Liver (tissue), 9 donors: Measurements from ENCODE around the gene SORCS2. TPM values are rescaled to one million over a fixed set of nuclear protein-coding genes. Genes with fewer than 3 reads are reported as not detected.

Source experiments
- DNase-seq: peaks from one replicate; pipeline ENCODE4 v3.0.0-alpha.2; 2017; ENCODE audit warnings: low spot score
- H3K27ac ChIP-seq, 2 donors: one replicate each; pipeline ENCODE4 v1.7.0; 2013; ENCODE audit warnings: inconsistent platforms in 2 of 2, low read length in 2 of 2, control low read depth in 1 of 2, low read depth in 1 of 2, mild to moderate bottlenecking in 1 of 2
- H3K27me3 ChIP-seq, 4 donors: one replicate each; pipeline versions ENCODE4 v1.6.1 to v1.7.0; 2013; ENCODE audit warnings: low read length in 3 of 4, inconsistent platforms in 1 of 4, mild to moderate bottlenecking in 1 of 4, moderate library complexity in 1 of 4; ENCODE audit not compliant: control insufficient read depth in 4 of 4, insufficient read depth in 4 of 4
- H3K36me3 ChIP-seq, 4 donors: one replicate each; pipeline versions ENCODE4 v1.6.1 to v1.7.0; 2013; ENCODE audit warnings: low read length in 3 of 4, mild to moderate bottlenecking in 3 of 4, low read depth in 1 of 4, moderate library complexity in 1 of 4; ENCODE audit not compliant: control insufficient read depth in 4 of 4, insufficient read depth in 3 of 4
- H3K4me1 ChIP-seq, 4 donors: one replicate each; pipeline versions ENCODE4 v1.6.1 to v1.7.0; 2013; ENCODE audit warnings: low read length in 3 of 4, mild to moderate bottlenecking in 3 of 4, moderate library complexity in 1 of 4; ENCODE audit not compliant: control insufficient read depth in 4 of 4, insufficient read depth in 4 of 4
- H3K4me3 ChIP-seq, 3 donors: one replicate each; pipeline versions ENCODE4 v1.6.1 to v1.7.0; 2013; ENCODE audit warnings: low read length in 3 of 3, control low read depth in 1 of 3, low read depth in 1 of 3, mild to moderate bottlenecking in 1 of 3
- H3K9ac ChIP-seq, 2 donors: one replicate each; pipeline ENCODE4 v1.7.0; 2013; ENCODE audit warnings: low read length in 2 of 2, mild to moderate bottlenecking in 2 of 2, moderate library complexity in 2 of 2, control low read depth in 1 of 2, low read depth in 1 of 2
- H3K9me3 ChIP-seq, 4 donors: one replicate each; pipeline versions ENCODE4 v1.6.1 to v1.7.0; 2013; ENCODE audit warnings: low read length in 3 of 4; ENCODE audit not compliant: control insufficient read depth in 4 of 4
- ATF3 ChIP-seq: IDR thresholded peaks from 2 replicates; pipeline ENCODE4 v1.6.1; 2016; ENCODE audit warnings: antibody characterized with exemption
- EGR1 ChIP-seq, 2 donors: IDR thresholded peaks; 2 replicates each; pipeline ENCODE4 v1.6.1; 2016 to 2018; ENCODE audit warnings: antibody characterized with exemption in 2 of 2, low read depth in 2 of 2
- FOXA1 ChIP-seq: IDR thresholded peaks from 2 replicates; pipeline ENCODE4 v1.6.1; 2016; ENCODE audit warnings: antibody characterized with exemption
- FOXA2 ChIP-seq: IDR thresholded peaks from 2 replicates; pipeline ENCODE4 v1.6.1; 2016; ENCODE audit warnings: antibody characterized with exemption
- GABPA ChIP-seq, 2 donors: IDR thresholded peaks in 1 of 2; conservative IDR thresholded peaks in 1 of 2; 2 replicates each; pipeline ENCODE4 v1.6.1; 2016; ENCODE audit warnings: antibody characterized with exemption in 2 of 2, mild to moderate bottlenecking in 1 of 2, moderate library complexity in 1 of 2
- HNF4A ChIP-seq, 2 donors: conservative IDR thresholded peaks; 2 replicates each; pipeline ENCODE4 v1.6.1; 2016; ENCODE audit warnings: antibody characterized with exemption in 2 of 2, mild to moderate bottlenecking in 2 of 2
- HNF4G ChIP-seq: IDR thresholded peaks from 2 replicates; pipeline ENCODE4 v1.6.1; 2016; ENCODE audit warnings: antibody characterized with exemption
- JUND ChIP-seq, 2 donors: IDR thresholded peaks; 2 replicates each; pipeline ENCODE4 v1.6.1; 2016; ENCODE audit warnings: antibody characterized with exemption in 2 of 2
- NR2F2 ChIP-seq: IDR thresholded peaks from 2 replicates; pipeline ENCODE4 v1.6.1; 2016; ENCODE audit warnings: antibody characterized with exemption
- RAD21 ChIP-seq, 2 donors: IDR thresholded peaks; 2 replicates each; pipeline ENCODE4 v1.6.1; 2016; ENCODE audit warnings: antibody characterized with exemption in 2 of 2, mild to moderate bottlenecking in 2 of 2
- RXRA ChIP-seq, 2 donors: IDR thresholded peaks; 2 replicates each; pipeline ENCODE4 v1.6.1; 2017 to 2018; ENCODE audit warnings: antibody characterized with exemption in 2 of 2, mild to moderate bottlenecking in 1 of 2
- SP1 ChIP-seq: IDR thresholded peaks from 2 replicates; pipeline ENCODE4 v1.6.1; 2018; ENCODE audit warnings: antibody characterized with exemption, mild to moderate bottlenecking
- TAF1 ChIP-seq: conservative IDR thresholded peaks from 2 replicates; pipeline ENCODE4 v1.6.1; 2016; ENCODE audit warnings: antibody characterized with exemption, mild to moderate bottlenecking
- YY1 ChIP-seq: IDR thresholded peaks from 2 replicates; pipeline ENCODE4 v1.6.1; 2016; ENCODE audit warnings: antibody characterized with exemption, mild to moderate bottlenecking
- WGBS: extraction: QIAGEN DNeasy Blood & Tissue Kit; methylation state at CpG from one replicate; pipeline ENCODE4 v1.1.7; 2013; 5-methylcytosine and 5-hydroxymethylcytosine counted together
- polyA plus RNA-seq, 2 donors: library from polyadenylated mRNA; stranded (reverse) in 1 of 2; unstranded in 1 of 2; fragments of 200-250 nt in 1 of 2; fragments of >200 nt in 1 of 2; fragmentation: Nextera tagmentation in 1 of 2; extraction: Ambion mirVana in 1 of 2; gene quantifications; one replicate each; pipeline versions ENCODE4 v1.2.1 to v1.2.3, GENCODE V29; 2013 to 2015
- total RNA-seq, 2 donors: library from RNA; depleted of rRNA; stranded (reverse); fragments of >200 nt; gene quantifications; one replicate each; pipeline ENCODE4 v1.2.3, GENCODE V29; 2014
- TF ChIP-seq, protein P1 (sequence below): IDR thresholded peaks from 2 replicates; pipeline ENCODE4 v1.6.1; 2016; ENCODE audit warnings: antibody characterized with exemption, mild to moderate bottlenecking
- TF ChIP-seq, protein P2 (sequence below): IDR thresholded peaks from 2 replicates; pipeline ENCODE4 v1.6.1; 2016; ENCODE audit warnings: antibody characterized with exemption
- TF ChIP-seq, protein P3 (sequence below): IDR thresholded peaks from 2 replicates; pipeline ENCODE4 v1.6.1; 2016; ENCODE audit warnings: antibody characterized with exemption
- TF ChIP-seq, protein P4 (sequence below): fragments of 150-350 bp; IDR thresholded peaks from 2 replicates; pipeline ENCODE4 v1.5.1; 2017; ENCODE audit warnings: improper control_type of control experiment, low read depth, low read length; ENCODE audit not compliant: missing input control
- donor health status: healthy.
- donor health status: healthy.
- donor health status: healthy.
- donor health status: healthy.
- donor health status: healthy.

The SORCS2 gene
- total and polyA plus RNA-seq, 4 donors = 0.10 to 1.4 (median 0.92) TPM

DNA sequence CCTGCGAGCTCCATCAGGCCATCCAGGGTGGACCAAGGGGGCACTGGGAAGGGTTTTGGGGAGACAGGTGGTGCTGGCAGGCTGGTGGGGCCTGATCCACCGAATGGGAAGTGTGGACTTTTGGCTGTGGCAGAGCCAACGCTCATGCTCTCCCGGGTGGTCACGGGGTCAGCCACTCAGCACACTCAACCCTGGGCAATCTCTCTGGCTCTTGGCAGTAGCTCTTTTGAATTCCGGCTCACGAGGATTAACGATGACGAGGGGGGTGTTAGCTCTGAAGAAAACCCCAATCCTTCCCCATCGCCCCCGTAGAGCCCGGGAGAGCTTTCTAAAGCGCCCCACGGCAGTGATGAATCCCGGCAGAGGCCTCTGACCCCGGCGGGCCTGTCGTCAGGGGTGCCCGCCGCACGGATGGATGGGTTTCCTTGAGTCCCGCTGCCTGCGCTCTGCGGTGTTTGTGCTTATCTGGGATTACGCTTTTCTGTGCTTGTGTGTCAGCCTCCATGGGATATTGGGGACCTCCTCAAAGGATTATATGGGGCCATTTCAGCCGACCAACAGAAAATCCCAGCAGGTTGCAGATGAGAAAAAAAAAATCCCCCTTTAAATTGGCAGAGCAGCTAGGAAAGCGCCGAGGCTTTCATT is 399.2 kb downstream of the SORCS2 start:
- Histone ChIP-seq H3K4me3 (no peak overlapping the region), H3K27ac (no peak overlapping the region), H3K4me1 (no peaks in the 10 kb centered on the region), H3K9me3 (no peaks in the 10 kb centered on the region), H3K36me3 (no peaks in the 10 kb centered on the region), H3K27me3 (peaks cover 0 to 2% (median 0%) of the 10 kb centered on the region in 4 donors), H3K9ac (no peak overlapping the region)
- no peak for DNase-seq
- WGBS = 93% methylated on average over 28 of the region's 28 CpGs
- no peak for TF ChIP-seq GABPA (IDR thresholded peaks at IDR 0.05 in 1 of 2, conservative IDR thresholded peaks at IDR 0.05 in 1 of 2)
- TF ChIP-seq, protein P1, sequence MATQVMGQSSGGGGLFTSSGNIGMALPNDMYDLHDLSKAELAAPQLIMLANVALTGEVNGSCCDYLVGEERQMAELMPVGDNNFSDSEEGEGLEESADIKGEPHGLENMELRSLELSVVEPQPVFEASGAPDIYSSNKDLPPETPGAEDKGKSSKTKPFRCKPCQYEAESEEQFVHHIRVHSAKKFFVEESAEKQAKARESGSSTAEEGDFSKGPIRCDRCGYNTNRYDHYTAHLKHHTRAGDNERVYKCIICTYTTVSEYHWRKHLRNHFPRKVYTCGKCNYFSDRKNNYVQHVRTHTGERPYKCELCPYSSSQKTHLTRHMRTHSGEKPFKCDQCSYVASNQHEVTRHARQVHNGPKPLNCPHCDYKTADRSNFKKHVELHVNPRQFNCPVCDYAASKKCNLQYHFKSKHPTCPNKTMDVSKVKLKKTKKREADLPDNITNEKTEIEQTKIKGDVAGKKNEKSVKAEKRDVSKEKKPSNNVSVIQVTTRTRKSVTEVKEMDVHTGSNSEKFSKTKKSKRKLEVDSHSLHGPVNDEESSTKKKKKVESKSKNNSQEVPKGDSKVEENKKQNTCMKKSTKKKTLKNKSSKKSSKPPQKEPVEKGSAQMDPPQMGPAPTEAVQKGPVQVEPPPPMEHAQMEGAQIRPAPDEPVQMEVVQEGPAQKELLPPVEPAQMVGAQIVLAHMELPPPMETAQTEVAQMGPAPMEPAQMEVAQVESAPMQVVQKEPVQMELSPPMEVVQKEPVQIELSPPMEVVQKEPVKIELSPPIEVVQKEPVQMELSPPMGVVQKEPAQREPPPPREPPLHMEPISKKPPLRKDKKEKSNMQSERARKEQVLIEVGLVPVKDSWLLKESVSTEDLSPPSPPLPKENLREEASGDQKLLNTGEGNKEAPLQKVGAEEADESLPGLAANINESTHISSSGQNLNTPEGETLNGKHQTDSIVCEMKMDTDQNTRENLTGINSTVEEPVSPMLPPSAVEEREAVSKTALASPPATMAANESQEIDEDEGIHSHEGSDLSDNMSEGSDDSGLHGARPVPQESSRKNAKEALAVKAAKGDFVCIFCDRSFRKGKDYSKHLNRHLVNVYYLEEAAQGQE = no peak
- TF ChIP-seq, protein P2, sequence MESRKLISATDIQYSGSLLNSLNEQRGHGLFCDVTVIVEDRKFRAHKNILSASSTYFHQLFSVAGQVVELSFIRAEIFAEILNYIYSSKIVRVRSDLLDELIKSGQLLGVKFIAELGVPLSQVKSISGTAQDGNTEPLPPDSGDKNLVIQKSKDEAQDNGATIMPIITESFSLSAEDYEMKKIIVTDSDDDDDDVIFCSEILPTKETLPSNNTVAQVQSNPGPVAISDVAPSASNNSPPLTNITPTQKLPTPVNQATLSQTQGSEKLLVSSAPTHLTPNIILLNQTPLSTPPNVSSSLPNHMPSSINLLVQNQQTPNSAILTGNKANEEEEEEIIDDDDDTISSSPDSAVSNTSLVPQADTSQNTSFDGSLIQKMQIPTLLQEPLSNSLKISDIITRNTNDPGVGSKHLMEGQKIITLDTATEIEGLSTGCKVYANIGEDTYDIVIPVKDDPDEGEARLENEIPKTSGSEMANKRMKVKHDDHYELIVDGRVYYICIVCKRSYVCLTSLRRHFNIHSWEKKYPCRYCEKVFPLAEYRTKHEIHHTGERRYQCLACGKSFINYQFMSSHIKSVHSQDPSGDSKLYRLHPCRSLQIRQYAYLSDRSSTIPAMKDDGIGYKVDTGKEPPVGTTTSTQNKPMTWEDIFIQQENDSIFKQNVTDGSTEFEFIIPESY = no peak
- TF ChIP-seq TAF1 = no peak
- no peak for TF ChIP-seq FOXA1
- no peak for TF ChIP-seq YY1
- TF ChIP-seq FOXA2 = no peak
- TF ChIP-seq HNF4A (conservative IDR thresholded peaks at IDR 0.05) = no peak
- TF ChIP-seq RAD21 (IDR thresholded peaks at IDR 0.05) = no peak
- TF ChIP-seq HNF4G = no peak
- TF ChIP-seq, protein P3, sequence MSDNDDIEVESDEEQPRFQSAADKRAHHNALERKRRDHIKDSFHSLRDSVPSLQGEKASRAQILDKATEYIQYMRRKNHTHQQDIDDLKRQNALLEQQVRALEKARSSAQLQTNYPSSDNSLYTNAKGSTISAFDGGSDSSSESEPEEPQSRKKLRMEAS = no peak
- TF ChIP-seq SP1 = no peak
- no peak for TF ChIP-seq RXRA (IDR thresholded peaks at IDR 0.05)
- no peak for TF ChIP-seq NR2F2
- TF ChIP-seq, protein P4, sequence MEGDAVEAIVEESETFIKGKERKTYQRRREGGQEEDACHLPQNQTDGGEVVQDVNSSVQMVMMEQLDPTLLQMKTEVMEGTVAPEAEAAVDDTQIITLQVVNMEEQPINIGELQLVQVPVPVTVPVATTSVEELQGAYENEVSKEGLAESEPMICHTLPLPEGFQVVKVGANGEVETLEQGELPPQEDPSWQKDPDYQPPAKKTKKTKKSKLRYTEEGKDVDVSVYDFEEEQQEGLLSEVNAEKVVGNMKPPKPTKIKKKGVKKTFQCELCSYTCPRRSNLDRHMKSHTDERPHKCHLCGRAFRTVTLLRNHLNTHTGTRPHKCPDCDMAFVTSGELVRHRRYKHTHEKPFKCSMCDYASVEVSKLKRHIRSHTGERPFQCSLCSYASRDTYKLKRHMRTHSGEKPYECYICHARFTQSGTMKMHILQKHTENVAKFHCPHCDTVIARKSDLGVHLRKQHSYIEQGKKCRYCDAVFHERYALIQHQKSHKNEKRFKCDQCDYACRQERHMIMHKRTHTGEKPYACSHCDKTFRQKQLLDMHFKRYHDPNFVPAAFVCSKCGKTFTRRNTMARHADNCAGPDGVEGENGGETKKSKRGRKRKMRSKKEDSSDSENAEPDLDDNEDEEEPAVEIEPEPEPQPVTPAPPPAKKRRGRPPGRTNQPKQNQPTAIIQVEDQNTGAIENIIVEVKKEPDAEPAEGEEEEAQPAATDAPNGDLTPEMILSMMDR = no peak
- no peak for TF ChIP-seq ATF3
- TF ChIP-seq EGR1 (IDR thresholded peaks at IDR 0.05; ENCODE audit: low read depth in 2 of 2) = no peak
- no peak for TF ChIP-seq JUND (IDR thresholded peaks at IDR 0.05)
